H4 (cell line): Measurements from ENCODE around the gene MEPE. TPM values are rescaled to one million over a fixed set of nuclear protein-coding genes. Genes with fewer than 3 reads are reported as not detected.
A peak's percentile ranks its signal among the peaks of the same experiment; 100 is the strongest.

Experiments
- DNase-seq: peaks from one replicate; pipeline ENCODE4 v3.0.0-alpha.2; 2015; ENCODE audit warnings: low spot score
- total RNA-seq: library from RNA; depleted of rRNA; stranded (reverse); fragments of >200 nt; shearing (Covaris generic); gene quantifications from 2 replicates; pipeline ENCODE4 v1.2.3, GENCODE V29; 2014; rRNA removed

MEPE gene, protein sequence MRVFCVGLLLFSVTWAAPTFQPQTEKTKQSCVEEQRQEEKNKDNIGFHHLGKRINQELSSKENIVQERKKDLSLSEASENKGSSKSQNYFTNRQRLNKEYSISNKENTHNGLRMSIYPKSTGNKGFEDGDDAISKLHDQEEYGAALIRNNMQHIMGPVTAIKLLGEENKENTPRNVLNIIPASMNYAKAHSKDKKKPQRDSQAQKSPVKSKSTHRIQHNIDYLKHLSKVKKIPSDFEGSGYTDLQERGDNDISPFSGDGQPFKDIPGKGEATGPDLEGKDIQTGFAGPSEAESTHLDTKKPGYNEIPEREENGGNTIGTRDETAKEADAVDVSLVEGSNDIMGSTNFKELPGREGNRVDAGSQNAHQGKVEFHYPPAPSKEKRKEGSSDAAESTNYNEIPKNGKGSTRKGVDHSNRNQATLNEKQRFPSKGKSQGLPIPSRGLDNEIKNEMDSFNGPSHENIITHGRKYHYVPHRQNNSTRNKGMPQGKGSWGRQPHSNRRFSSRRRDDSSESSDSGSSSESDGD
- total RNA-seq, result not detected in 2 replicates

DNA sequence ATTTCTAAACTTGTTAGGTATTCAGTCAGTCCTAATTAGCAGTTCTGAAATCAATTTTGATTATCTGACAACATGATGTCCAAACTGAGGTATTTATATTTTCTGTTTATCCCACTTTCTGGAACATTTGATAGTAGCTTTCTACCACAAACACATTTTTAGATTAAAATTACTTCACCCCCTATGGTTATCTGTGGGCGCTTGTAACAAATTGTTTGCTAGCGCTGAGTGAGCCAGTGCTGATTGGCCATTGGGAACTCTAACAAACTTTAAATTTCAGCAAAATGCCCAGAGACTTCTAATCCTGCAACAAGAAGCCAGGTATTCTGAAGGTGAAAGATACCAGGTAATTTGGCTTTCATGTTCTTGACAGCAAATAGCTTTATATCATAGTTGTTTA lies at the start of gene MEPE:
MEPE (plus strand) TSS at position 301 of the 400 bp plus-strand sequence. CDS start 1,746 bp downstream, outside the sequence.
- DNase-seq, result no peak

DNA sequence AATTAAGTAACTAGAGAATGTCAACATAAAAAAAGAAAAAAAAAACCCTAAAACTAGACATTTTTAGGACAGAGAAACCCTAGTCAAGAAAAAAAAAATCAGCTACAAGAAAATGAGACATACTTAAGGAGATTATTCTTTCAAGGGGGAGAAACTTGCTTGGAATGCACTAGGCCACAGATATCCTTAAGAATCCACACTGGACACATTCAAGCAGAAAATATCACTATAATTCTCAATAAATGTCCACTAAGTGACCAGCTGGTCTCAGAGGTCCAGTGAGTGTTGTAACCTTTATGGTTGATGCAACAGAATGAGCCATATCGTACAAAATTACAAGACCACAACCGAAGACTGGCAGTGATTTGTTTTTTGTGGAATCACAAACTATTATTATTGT lies 49.0 kb upstream of the MEPE start:
- no peak for DNase-seq

DNA sequence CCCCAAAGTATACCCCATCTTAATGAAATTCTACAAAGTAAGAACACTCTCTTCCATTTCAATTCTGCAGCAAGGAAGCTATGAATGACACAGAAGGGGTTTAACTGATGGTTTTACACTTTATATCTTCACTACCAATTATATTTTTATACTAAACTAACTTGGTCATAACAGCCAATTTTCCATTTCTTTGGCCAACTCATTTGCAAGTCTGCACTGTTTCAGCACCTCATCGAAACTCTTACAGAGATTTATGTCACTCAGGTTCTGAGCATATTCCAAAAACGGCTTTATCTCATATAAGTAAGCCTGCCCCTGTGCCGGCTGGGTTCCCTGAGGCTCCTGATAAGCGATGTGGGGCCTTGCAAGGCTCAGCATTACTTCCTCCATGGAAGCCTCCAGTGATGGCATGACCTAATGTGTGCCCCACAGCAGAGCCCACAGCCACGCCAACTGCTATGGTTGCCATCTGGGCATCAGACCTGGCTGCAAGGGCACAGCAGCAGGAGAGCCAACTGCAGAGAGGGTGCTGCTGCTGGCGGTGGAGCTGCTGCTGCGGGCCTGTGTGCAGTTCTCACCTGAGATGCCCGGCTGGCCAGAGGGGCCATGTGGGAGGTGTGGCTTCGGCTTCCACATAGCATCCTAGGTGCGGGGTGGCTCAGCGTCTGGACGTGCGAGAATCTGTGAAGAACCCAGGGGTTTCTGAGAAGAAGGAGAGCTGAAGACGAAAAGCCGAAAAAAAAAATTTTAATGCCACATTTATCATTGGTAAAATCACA lies 46.8 kb upstream of the MEPE start:
- DNase-seq, result no peak

DNA sequence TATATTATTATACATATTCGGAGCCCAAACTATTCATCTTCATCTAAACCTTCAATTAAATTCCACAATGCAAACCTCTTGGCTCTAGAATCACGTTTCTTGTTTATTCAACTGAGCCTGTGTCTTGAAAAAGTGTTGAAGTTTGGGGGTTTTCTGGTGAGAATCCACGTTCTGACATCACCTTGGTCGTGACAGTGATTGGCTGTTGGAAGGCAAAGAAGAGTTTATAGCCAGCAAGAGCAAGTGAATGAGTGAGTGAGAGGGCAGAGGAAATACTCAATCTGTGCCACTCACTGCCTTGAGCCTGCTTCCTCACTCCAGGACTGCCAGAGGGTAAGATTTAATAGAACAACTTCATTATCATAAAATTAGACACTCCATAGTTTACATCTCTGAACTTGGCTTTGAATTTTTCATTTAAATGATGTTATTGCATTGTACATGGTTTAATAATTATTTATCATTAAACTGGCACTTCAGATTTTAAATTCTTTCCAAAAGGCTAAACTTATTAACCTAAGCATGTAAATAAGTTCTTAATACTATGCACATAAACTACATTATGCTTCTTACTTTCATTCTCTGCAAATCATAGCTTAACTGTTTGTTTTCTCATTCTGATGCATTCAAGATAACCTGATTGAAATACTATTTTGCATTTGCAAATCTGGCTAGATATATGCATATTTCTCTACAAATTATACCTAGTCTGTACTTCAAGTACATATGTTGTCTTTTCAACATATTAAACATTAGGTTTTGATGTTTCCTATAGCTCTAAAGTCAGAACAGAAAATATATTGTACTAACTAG lies 33.3 kb upstream of the MEPE start, which contains the start of gene IBSP:
IBSP (plus strand) TSS at position 254 of the 813 bp plus-strand sequence. CDS start 2,808 bp downstream, outside the sequence.
- DNase-seq, result no peak

DNA sequence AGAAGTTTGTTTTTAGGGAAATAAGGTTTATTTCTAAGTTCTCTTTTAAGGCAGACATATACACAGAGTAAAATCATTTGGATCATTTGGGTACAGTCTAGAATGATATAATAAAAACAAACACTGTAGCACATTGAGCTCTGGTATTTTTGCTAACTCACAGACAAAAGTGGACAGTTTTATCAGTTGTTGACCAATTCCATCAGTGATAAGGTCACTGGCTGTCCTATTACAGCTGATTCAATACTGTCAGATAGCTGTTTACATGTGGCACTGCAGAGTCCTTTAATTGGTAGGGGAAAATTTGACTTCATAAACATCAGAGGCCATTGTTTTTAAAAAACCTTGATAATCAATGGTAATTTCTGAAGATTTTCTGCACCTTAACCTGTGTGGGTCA lies 29.9 kb upstream of the MEPE start:
- DNase-seq, result no peak

DNA sequence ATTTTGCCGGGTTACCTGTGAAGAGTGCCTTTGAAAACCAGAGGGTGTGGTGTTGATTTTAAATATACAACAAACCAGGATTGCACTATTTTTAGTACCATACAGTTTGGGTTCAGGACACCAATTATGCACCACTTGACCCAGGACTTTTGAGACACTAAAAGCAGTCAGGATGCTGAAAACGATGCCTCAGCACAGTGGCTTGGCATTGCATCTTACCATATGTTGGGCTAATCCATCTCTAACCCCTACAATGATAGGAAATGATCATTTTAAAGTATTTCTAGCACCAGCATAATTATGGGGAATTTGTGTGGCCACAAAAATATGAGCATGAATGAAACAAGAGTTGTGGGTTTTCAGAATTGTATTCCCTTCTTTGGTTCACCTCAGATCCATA lies 29.3 kb upstream of the MEPE start:
- DNase-seq, result no peak

DNA sequence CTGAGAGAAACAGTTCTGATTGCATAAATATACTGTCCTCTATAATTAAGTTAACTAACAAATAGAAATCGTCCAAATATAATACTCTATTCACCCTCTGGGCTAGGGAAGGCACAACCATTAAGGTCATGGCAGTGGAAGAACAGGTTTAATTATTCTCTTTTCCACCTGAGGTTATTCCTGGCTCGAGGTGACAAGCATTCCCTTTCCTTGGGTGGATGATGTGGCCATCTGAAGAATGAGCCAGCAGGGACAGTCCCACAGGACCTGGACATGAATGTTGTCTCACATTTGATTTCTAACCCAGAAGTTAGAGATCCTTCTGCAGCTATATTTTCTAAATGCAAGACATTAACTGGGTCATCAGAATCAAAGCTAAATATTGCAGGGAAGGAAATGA lies 27.9 kb upstream of the MEPE start:
- no peak for DNase-seq

DNA sequence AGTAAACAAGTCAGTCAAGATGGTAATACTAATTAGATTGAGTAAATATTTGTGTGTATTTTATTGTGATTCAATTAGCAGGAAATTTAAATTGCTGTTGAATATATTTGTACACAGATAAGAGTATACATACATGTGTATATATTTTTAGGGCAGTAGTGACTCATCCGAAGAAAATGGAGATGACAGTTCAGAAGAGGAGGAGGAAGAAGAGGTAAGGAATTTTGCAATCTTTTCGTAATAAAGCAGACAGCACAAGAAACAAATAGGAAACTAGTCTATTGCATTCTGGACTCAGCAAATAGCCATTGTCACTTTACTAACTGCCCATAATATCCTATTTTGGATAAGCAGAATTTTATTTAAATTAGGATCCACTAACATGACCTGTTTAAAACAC lies 26.8 kb upstream of the MEPE start:
- DNase-seq, result no peak

DNA sequence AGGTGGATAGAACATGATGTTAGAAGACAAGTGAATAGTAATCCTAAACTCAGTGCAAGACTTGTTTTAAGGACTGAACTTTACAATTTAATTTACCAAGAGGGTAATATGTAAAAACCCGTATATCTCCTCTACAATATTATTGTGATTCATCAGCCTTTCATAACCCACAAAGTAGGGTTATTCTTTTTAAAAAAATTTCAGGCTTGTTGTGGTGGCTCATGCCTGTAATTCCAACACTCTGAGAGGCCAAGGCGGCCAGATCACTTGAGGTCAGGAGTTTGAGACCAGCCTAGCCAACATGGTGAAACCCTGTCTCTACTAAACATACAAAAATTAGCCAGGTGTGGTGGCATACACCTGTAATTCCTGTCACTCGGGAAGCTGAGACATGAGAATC lies 26.2 kb upstream of the MEPE start:
- DNase-seq, result no peak

DNA sequence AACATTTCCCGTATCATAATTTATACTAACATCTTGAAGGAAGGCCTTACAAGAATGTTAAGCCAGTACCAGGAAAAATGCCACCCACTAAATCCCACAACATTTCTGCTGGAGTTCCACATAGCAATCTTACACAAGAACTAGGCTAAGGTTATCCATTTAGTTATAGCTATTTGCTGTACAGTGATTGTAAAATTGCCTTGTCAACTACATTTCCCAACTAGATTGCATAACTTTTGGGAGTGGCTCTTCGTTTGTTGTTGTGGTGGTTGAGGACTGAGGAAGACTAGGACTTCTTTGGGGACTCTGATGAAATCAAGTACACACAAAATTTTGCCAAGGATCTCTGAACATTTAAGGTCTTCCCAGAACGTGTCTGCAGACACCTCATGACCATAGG lies 25.4 kb upstream of the MEPE start:
- no peak for DNase-seq

DNA sequence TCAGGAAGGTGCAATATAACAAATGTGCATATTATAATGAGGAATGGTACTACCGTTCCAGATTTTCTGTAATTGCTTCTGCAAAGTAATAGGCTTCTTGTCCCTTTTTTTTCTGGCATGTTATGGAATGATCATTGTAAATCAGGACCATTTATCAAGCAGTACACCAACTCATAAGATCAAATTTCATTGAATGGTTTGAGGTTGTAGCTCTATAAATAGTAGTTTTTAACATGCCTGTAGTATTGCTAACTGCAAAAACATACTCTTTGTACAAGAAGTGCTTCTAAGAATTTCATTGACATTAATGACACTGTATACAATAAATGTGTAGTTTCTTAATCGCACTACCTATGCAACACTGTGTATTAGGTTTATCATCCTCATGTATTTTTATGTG lies 20.8 kb upstream of the MEPE start:
- DNase-seq, result no peak

DNA sequence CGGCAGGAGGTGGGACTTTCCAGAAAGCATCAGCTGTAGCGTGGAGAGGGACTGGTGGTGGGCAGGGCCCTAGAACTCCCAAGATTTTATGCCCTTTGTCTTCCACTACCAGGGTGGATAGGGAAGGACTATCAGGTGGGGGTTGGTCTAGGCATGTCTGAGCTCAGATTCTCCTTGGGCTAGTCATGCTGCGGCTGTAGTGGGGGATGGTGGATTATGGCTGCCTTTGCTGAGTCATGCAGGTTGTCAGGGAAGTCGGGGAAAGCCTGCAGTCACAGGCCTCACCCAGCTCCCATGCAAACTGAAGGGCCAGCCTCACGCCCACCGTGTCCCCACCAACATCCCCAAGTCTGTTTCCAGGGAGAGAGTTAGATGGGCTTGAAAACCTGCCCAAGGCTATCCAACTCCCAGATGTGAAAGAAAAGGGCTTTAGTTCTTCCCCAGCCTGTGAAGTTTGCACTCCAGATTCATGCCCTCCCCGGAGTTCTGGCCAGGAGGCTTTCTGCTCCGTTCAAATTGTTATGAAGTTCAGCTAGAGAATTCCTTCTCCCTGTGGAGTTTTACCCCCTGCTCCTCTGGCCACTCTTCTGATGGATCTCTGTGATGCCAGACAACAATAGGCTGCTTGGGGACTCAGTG lies 13.4 kb upstream of the MEPE start:
- peak; percentile 64 for DNase-seq

DNA sequence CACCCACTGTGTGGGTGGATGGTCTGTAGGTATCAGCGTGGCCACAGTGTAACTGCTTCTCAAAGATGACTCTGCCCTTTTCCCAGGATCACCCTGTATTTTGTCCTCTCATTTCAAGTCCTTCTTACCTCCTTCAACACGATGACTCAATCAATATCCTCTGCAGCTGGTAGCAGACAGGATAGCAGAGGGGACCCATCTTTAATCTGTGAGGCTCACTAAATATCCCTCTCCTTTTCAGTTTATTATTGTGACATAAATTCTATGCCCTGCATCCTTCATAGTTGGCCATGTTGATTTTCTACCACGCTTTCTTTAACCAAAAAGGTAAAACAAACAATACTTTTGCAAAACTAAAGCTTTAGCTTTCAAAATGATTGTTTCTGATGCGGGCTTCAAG lies 9.6 kb upstream of the MEPE start:
- no peak for DNase-seq

DNA sequence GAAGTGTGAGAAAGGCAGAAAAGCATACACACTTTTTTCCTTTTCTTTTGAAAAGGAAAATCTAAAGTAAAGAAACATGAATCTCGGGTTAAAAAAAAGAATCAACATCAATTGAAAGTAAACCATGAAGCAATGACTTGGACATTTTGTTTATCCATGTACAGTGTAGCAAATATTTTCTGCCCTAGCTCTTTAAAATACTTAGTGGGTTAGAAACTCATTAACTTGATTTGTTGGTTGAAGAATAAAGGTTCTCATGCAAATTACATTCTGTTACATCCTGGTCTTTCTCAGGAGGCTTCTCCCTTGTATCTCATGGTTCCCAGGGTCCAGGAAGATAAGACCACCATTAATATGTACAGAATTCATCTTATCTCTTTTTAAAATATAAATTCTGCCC lies 9.0 kb upstream of the MEPE start:
- no peak for DNase-seq

DNA sequence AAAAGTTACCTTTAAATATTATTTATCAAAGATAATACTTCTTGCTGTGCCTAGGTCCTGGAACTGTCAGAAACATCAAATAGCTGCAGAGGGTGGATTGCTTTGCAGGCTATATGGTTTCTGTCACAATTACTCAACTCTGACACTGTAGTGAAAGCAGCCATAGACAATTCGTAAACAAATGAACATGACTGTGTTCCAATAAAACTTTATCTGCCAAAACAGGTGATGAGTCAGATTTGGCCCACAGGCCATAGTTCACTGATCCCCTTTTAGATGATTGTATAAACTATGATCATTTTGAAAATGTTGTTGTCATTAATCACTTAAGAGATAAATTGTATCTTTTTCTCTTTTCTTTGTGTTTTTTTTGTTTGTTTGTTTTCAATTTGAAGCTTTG lies 8.4 kb upstream of the MEPE start:
- no peak for DNase-seq

DNA sequence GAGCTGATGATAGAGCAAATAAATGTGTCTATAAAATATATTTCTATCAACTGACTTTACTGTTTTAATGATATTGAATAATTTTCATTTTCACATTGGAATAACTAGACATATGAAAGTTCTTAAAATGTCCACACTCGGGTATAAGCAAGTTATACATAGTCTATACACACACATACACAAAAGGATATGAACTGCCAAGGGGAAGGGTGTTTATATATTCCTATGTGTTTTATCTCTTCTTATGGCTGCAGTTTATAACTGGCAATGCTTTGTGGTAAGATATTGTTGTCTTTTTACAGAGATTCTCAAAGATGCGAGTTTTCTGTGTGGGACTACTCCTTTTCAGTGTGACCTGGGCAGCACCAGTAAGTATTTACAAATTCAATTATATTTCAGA lies 1.6 kb downstream of the MEPE start:
- DNase-seq, result no peak

DNA sequence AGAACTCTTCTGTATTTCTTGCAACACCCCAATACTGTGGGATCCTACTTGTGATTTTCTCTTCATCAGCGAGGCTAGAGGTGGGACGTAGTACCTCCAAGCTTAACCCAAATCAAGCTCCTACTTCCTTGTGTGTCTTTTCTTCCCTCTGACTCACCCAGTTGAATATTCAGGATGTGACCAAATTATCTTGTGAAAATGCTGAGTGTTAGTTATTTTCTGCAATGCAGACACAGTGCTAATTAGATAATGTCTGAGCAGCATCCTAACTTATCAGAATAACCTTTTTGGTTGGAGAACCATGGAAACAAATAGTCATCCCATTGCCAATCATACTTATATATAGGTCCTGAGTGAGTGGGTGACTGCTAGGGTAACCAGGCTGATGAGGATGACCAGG lies 2.4 kb downstream of the MEPE start:
- DNase-seq, result no peak

DNA sequence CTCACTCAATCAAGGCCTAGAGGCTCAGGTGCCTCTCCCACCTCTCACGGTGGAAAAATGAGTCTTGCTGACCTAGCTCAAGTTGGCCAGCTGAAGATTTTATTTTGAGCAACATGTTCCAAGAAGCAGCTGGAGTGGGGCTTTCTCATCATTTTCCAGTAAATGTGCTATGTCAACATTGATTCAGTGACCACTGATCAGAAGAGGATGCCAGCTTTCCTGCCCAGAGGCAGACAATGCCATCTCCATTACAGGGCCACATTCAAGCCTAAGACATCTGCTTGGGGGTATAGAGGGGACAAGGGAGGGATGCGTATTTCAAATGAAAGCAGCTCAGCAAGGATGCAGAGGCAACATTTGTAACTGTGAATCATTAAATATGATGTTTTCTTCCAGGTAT lies 3.0 kb downstream of the MEPE start:
- no peak for DNase-seq

DNA sequence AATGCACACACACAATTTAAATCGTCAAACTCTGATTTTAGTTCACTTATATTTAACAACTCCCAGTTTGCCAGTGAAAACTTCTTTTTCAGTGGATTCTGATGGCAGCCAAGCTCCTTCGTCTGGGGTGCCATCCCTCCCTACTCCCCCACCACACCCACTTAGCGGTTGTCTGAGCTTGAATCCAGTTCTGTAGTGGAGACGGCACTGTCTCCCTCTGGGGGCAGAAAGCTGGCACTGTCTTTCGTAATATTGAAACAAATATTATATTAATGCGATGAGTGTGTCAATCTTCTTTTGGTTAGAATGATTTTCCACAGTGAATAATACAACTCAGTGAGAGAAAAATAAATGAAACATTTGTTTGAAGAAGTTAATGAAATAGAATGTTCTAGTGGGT lies 5.4 kb downstream of the MEPE start:
- no peak for DNase-seq

DNA sequence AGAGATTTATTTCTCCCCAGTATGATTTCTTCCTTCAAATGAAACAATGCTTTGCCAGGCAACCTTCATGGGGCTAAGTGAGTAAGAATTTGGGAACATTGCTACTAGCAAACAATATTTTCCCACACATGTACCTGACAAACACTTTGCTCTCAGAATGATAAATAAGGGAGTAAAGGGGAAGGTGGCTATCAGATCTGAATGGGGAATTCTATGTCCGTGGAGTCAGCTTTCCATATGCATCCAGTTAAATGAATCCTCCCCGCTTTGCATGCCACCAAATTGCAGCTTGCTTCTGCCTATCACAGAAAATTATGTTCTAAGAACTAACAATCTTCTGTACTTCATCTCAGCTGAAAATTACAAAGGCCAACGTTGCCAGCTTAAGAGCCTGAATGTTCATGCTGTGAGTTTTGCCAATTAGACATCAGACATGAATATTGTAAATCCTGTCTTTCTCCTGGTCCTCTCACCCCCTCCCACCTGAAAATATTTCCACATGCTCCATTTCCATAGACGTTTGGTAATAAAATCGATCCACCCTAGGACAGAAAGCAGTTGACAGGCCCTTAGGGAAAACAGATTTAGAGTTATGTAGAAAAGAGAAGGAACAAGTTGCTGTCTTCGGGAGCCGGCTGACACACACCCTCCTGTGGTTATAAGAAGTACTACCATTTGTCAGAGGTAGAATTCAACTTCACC lies 6.3 kb downstream of the MEPE start:
- DNase-seq, result peak; percentile 26

DNA sequence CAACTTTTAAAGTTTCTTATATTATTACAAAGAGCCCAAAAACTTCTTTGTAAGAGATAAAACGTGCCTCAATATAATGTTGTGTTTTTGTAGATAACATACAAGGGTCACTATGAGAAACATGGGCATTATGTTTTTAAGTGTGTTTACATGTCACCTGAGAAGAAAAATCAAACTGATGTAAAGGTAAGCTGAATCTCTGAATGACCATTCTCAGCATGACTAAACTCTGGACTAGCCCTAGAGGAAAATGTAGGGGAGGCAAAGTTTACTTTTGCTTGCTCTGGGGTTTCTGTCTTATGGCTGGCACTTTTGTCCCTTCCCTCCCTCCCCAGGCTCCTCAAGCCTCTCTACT lies 6.8 kb downstream of the MEPE start:
- no peak for DNase-seq
